Measurements from ENCODE around the gene RAB9B. TPM values are rescaled to one million over a fixed set of nuclear protein-coding genes. Genes with fewer than 3 reads are reported as not detected.

Gene RAB9B
- total RNA-seq, 1 experiment from 2014 or later = 0.31 TPM

DNA sequence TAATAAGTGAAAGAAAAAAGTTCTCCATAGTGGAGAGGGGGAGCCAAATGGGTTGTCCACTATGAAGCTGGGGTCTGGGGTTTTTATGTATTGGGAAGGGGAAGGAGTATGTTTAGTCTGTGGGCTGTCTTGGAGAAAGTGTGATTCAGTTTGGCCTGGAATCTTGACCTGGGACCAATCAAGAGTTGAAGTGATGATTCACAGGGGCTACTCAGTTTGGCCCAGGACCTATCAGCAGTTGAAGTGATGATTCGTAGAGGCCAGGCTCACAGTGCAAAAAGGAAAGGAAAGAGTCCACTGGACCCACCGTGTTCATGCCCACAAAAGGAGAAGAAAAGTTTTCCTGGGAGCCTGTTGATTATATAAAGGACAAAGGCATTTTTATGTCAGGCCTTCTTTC is 47.3 kb upstream of the RAB9B start:
- no peak for DNase-seq

More for the DNA sequence above, 47.3 kb upstream of the RAB9B start:
- Mint-ChIP-seq H3K4me1 (no peaks in the 10 kb centered on the region), H3K36me3 (ENCODE audit: insufficient read depth in 1 of 3, low read depth in 3 of 3) (no peaks in the 10 kb centered on the region), H3K27me3 (ENCODE audit: low read depth) (no peaks in the 10 kb centered on the region), H3K4me3 (no peak overlapping the region), H3K9me3 (peaks cover 0 to 54% of the 10 kb centered on the region in 2 experiments; a peak in 2 of 5 replicates), H3K27ac (no peak overlapping the region)
- H2BK5ac ChIP-seq (ENCODE audit: insufficient read length, low read length) = no peak overlapping the region
- H4K8ac ChIP-seq (replicated peaks; ENCODE audit: insufficient read length, low read depth, low read length) = no peak overlapping the region
- WGBS (ENCODE audit: extremely low coverage, insufficient read length, low lambda C conversion rate) = no CpG with 5 or more reads among the region's 2 CpGs
- no peak overlapping the region for H4K5ac ChIP-seq (ENCODE audit: insufficient read length, low read depth, low read length)
- H3K18ac ChIP-seq (ENCODE audit: insufficient read length, low read depth, low read length) = no peak overlapping the region
- no peak overlapping the region for H2BK120ac ChIP-seq (ENCODE audit: low read depth, low read length, poor library complexity, severe bottlenecking)
- H3K79me1 ChIP-seq (ENCODE audit: insufficient read depth, low read depth, low read length, poor library complexity, severe bottlenecking) = no peaks in the 10 kb centered on the region
- TF ChIP-seq CTCF (conservative IDR thresholded peaks at IDR 0.05) = no peak
- no peak overlapping the region for H2BK12ac ChIP-seq (ENCODE audit: insufficient read length, low read depth, low read length)
- no peaks in the 10 kb centered on the region for H3K79me2 ChIP-seq (ENCODE audit: insufficient read depth, low read length)
- H3K23ac ChIP-seq (ENCODE audit: insufficient read length, low read depth, low read length) = no peak overlapping the region
- no peaks in the 10 kb centered on the region for H3K27me3 ChIP-seq (ENCODE audit: insufficient read depth, low read length)
- H3K23me2 ChIP-seq (ENCODE audit: insufficient read length, low read depth, low read length, poor library complexity, severe bottlenecking) = no peaks in the 10 kb centered on the region
- H4K20me1 ChIP-seq (ENCODE audit: control insufficient read depth, insufficient read depth, insufficient read length) = no peaks in the 10 kb centered on the region
- no peak overlapping the region for H4K91ac ChIP-seq (ENCODE audit: insufficient read length, low read depth, low read length)
- H3K14ac ChIP-seq (ENCODE audit: insufficient read depth, low read length) = no peak overlapping the region
- no peak overlapping the region for H2BK20ac ChIP-seq (ENCODE audit: low read depth, low read length, poor library complexity, severe bottlenecking)
- no peak overlapping the region for H3T11ph ChIP-seq (ENCODE audit: low read length)
- no peaks in the 10 kb centered on the region for H3K4me1 ChIP-seq (ENCODE audit: insufficient read depth, low read length)
- no peak overlapping the region for H3K9ac ChIP-seq (ENCODE audit: extremely low read depth, insufficient read length, low read length)
- H3K27ac ChIP-seq (ENCODE audit: insufficient read length, low read depth, low read length) = no peak overlapping the region
- no peak overlapping the region for H2AFZ ChIP-seq (ENCODE audit: low read length)
- H3K4me2 ChIP-seq (ENCODE audit: insufficient read depth, insufficient read length, low read length) = no peak overlapping the region
- H3K56ac ChIP-seq (ENCODE audit: insufficient read length, low read depth, low read length) = no peak overlapping the region
- no peak overlapping the region for H3K4ac ChIP-seq (ENCODE audit: low read depth, low read length)
- H2AK5ac ChIP-seq (ENCODE audit: insufficient read length, low read length) = no peak overlapping the region
- H3K9me3 ChIP-seq (ENCODE audit: control insufficient read depth, low read depth, low read length) = no peaks in the 10 kb centered on the region
- no peak overlapping the region for H2BK15ac ChIP-seq (ENCODE audit: low read depth, low read length)
